ENCODE data around the gene AMBP.

DNA sequence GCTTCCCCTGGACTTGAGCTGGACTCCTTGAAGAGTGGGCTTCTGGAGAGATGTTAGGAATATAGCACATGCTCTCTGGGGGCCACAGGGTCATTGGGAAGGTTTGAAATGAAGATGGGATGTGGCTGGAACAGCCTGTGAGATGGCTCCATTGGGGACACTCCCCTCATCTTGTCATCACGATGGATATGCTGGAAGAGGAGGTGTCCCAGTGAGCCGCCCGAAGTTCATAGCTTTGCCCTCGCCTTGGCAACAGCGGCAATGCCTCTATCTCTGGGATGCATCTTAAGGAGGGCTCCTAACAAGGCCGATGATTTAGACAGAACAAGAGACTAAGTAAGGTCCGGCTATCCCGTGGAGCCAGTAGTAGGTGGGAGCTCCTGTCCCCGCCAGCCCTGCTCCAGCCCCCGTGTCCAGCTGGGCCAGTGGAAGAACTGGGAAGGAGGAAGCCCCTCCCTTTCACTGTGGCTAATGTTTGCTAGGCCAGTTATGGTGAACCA lies 23.9 kb downstream of the AMBP start:
- TF ChIP-seq, protein P1, sequence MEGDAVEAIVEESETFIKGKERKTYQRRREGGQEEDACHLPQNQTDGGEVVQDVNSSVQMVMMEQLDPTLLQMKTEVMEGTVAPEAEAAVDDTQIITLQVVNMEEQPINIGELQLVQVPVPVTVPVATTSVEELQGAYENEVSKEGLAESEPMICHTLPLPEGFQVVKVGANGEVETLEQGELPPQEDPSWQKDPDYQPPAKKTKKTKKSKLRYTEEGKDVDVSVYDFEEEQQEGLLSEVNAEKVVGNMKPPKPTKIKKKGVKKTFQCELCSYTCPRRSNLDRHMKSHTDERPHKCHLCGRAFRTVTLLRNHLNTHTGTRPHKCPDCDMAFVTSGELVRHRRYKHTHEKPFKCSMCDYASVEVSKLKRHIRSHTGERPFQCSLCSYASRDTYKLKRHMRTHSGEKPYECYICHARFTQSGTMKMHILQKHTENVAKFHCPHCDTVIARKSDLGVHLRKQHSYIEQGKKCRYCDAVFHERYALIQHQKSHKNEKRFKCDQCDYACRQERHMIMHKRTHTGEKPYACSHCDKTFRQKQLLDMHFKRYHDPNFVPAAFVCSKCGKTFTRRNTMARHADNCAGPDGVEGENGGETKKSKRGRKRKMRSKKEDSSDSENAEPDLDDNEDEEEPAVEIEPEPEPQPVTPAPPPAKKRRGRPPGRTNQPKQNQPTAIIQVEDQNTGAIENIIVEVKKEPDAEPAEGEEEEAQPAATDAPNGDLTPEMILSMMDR (conservative IDR thresholded peaks at IDR 0.05; ENCODE audit: low read depth, low read length): no peak
- TF ChIP-seq EZH2 (IDR thresholded peaks at IDR 0.05; ENCODE audit: low read length, unreplicated experiment): no peak

Data from PC-3 (cell line).